HFF-Myc (cell line): Measurements from ENCODE around the gene LRCH1.

Experiments
- DNase-seq: peaks from one replicate; pipeline ENCODE4 v3.0.0-alpha.2; 2011; ENCODE audit warnings: low read depth; ENCODE audit errors: extremely low read depth
- H3K4me3 ChIP-seq: replicated peaks from 2 replicates; pipeline ENCODE4 v1.5.1; 2011; ENCODE audit warnings: low read depth, mild to moderate bottlenecking, control low read depth, low read length
- CTCF ChIP-seq: IDR thresholded peaks from 2 replicates; pipeline ENCODE4 v1.5.1; 2012; ENCODE audit warnings: mild to moderate bottlenecking, low read depth, low read length, control low read depth; ENCODE audit errors: missing control alignments

LRCH1 gene

GRCh38 chr13:46639033-46639981, 86.3 kb downstream of the LRCH1 start:
- TF ChIP-seq CTCF: no peak
- no peak for DNase-seq

GRCh38 chr13:46640843-46641242, 87.9 kb downstream of the LRCH1 start:
- DNase-seq: no peak
- no peak for TF ChIP-seq CTCF
- H3K4me3 ChIP-seq: no peak overlapping the region

More at GRCh38 chr13:46639033-46639981, 86.3 kb downstream of the LRCH1 start:
- no peak overlapping the region for H3K4me3 ChIP-seq

GRCh38 chr13:46641274-46642081, 88.5 kb downstream of the LRCH1 start:
- DNase-seq: no peak
- TF ChIP-seq CTCF: no peak
- no peak overlapping the region for H3K4me3 ChIP-seq

- no peak for TF ChIP-seq CTCF
- DNase-seq: no peak
- no peak overlapping the region for H3K4me3 ChIP-seq
Measured at GRCh38 chr13:46642254-46642653, 89.3 kb downstream of the LRCH1 start.

- H3K4me3 ChIP-seq: no peak overlapping the region
- TF ChIP-seq CTCF: no peak
- DNase-seq: no peak
Measured at GRCh38 chr13:46643165-46643777, 90.3 kb downstream of the LRCH1 start.

- no peak for DNase-seq
- no peak for TF ChIP-seq CTCF
- no peak overlapping the region for H3K4me3 ChIP-seq
Measured at GRCh38 chr13:46644816-46645215, 91.8 kb downstream of the LRCH1 start.
